Renal cortex interstitium (tissue), 11 donors: ENCODE results near the gene RRP1. TPM values are rescaled to one million over a fixed set of nuclear protein-coding genes. Genes with fewer than 3 reads are reported as not detected.

Experiments
- DNase-seq, 11 donors: peaks; one replicate each; pipeline ENCODE4 v3.0.0-alpha.2; 2013; ENCODE audit warnings: low read depth in 9 of 11, low spot score in 4 of 11; ENCODE audit errors: extremely low read depth in 1 of 11
- polyA plus RNA-seq, 3 donors: library from polyadenylated mRNA; unstranded; fragments of 120-200 nt; gene quantifications; one replicate each; pipeline ENCODE4 v1.2.1, GENCODE V29; 2013; ENCODE audit not compliant: insufficient read length in 3 of 3

RRP1 gene
- polyA plus RNA-seq, 3 donors = 31.3 to 33.7 (median 31.7) TPM

DNA sequence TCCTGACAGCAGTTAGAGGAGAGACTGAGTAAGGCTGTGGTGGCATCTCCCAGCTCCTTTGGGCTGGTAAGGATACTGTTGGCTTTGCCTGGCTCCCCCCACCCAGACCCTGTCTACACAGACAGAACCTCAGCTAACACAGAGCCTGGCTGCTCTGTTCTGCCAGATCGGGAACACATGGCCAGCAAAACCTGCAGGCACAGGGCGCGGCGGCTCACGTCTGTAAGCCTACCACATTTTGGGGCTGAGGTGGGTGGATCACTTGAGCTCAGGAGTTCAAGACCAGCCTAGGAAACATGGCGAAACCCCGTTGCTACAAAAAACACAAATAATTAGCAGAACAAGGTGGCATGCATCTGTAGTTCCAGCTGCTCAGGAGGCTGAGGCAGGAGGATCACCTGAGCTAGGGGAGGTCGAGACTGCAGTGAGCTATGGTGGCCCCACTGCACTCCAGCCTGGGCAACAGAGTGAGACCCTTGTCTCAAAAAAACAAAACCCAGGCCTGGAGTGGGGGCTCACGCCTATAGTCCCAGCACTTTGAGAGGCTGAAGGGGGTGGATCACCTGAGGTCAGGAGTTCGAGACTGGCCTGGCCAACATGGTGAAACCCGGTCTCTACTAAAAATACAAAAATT lies 19.9 kb upstream of the RRP1 start:
- DNase-seq = no peak

DNA sequence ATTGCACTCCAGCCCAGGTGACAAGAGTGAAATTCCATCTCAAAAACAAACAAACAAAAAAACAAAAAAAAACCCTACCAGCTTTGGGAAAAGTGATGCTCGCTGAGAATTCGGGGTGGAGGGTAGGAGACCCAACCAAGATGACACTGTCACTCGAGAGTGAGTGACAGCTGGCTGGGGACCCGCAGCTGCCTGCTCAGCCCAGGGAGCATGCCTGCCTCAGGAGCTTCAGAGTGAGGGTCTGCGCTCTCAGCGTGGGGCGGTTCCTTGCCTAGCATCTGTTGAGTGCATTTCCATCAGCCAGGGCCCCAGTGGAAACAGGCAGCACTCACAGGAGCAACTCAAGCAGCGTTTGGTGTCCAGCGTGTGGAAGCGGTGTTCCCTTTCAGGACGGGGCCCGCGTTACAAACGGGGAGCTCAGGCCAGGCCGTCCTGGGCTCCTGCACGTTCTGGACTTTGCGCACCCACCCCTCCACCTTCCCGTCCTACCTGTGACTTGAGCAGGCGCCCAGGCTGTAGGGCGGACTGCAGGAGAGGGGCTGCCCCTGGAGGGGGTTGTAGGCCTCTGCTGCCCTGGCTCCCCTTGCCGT lies 19.2 kb upstream of the RRP1 start:
- DNase-seq = no peak

DNA sequence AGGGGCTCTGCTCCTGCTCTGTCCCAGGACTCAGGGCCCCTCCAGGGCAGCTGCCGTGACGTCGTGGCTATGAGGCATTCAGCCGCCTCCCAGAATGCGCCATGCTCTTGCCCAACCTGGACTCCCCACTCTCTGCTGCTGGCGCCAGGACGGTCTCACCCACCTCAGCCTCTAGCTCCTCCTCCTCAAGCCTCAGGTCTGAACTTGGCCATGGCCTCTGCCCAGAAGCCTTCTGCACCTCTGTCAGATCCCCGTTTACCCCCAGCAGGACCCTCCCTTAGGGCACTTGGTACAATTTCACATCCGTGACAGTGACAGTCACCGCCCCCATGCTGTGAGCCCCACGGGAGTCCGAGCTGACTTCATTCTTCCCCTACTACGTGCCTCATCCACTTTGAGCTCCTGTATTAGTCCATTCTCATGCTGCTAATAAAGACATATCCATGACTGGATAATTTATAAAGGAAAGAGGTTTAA lies 18.1 kb upstream of the RRP1 start:
- no peak for DNase-seq

DNA sequence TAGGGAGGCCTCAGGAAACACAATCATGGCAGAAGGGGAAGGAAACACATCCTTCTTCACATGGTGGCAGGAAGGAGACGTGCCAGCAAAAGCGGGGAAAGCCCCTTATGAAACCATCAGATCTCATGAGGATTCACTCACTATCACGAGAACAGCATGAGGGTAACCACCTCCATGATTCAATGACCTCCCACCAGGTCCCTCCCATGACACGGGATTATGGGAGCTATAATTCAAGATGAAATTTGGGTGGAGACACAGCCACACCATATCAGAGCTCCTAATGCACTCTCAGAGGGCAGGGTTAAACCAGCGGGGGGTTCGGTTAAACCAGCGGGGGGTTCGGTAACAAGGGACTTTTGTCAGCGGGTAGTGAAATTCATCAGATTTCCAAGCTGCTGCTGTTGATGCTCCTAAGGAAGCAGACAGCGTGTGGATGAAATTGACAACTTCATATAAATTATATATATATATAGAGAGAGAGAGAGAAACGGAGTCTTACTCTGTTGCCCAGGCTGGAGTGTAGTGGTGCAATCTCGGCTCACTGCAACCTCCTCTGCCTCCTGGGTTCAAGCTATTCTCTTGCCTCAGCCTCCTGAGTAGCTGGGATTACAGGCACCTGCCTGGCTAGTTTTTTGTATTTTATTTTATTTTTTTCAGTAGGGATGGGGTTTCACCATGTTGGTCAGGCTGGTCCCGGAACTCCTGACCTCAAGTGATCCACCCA lies 17.5 kb upstream of the RRP1 start:
- DNase-seq = no peak

DNA sequence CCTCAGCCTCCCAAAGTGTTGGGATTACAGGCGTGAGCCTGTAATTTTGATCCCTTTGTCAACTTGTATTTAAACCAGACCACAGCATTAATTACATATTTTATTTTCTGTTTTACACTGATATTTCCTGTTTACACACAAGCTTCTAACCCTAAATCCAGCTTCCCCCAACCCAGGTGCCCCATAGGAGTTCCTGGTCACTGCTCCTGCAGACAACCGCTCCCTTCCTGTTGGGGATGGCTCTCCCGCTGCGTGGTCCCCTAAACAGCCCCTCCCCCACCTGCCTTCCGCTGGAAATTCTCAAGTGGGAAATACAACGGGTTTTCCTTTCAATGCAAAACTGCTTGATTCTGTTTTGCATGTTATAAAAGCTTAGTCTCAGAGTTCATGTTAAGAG lies 17.0 kb upstream of the RRP1 start:
- no peak for DNase-seq

DNA sequence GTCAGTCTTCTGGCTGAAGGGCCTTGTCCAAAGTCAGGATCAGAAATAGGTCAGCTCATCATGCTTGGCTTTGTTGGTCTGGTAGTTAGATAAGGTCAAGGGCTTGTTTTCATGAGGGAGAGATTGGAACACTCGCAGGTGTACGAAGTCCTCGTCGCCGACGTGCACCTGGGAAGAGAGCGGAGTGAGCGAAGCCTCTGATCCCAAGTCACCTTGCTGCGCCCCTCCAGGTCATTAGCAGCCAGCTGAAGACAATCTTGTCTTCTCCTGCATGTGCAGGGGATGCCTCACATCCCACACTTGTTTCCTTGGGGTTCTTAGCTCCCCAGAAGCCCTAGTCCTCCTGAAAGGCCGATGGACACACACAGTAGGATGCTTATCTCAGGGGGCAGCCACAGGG lies 15.2 kb upstream of the RRP1 start:
- no peak for DNase-seq

DNA sequence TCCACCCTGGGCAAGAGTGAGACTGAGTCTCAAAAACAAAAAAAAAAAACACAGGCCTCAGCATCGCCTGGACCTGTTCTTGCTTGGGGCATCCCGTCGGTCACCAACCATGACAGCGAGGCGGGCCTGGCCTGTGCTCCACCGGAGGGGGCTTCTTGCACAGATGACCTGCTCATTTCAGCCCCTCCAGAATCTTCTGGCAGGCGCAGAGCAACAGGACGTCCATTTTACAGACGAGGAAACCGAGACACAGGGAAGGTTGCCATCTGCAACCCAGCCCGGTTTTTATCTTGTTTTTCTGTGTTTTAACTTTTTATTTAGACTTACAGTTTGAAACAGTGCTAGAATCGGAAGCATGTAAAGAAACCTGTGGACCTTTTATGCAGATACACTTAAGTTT lies 14.2 kb upstream of the RRP1 start:
- no peak for DNase-seq

DNA sequence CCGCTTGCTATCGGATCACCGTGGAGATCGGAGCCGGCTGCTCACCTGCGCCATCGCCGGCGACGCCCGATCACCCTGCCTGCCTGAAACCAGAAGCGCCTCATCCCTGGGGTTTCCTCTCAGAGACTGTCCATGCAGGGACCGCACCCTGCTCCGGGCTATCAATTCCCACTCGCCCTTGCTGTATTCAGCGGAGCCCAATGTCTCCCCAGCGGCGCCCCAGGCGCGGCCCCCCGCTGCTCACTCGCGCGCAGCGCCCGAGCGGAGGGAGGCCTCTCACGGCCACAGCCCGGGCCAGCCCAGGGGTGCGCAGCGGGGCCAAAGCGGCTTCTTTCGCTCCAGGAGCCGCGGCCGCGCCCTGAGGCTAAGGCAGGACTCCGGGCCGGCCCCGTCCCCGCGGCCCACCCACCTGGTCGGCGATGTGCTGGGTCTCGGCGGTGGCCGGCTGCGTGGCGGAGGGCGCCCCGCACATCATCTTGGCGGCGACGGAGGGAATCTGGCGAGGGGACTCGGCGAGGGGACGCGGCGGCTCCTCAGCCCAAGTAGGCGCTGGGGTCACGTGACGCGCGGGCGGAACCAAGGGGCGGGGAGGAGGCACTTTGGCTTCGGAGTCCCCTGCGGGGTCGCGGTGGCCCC lies 13.5 kb upstream of the RRP1 start, which contains the start of gene CSTB:
Gene CSTB, minus strand, starts transcription at position 514 of the 636 bp plus-strand sequence. Its CDS starts 39 bp downstream, at position 475.
- DNase-seq = peak in 7 of 11 donors; percentile 47 to 70 (median 66)

DNA sequence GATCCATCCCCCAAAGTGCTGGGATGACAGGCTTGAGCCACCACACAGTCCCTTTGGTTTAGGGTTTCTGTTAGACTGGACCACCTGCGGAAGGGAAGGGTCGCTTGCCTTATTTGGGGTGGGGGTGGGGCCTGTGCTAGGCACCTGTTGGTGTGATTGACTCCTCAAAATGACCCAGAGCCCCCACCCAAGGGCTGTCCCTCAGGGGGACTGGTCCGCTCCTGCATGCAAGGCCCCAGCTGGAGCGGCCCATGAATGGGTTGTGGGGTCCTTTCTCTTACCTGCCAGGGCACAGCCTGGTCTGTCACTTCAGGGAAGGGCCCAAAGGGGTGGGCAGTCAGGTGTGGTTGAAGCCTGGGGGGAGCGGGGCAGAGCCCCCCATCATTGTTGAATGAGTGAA lies 11.4 kb upstream of the RRP1 start:
- DNase-seq = no peak

DNA sequence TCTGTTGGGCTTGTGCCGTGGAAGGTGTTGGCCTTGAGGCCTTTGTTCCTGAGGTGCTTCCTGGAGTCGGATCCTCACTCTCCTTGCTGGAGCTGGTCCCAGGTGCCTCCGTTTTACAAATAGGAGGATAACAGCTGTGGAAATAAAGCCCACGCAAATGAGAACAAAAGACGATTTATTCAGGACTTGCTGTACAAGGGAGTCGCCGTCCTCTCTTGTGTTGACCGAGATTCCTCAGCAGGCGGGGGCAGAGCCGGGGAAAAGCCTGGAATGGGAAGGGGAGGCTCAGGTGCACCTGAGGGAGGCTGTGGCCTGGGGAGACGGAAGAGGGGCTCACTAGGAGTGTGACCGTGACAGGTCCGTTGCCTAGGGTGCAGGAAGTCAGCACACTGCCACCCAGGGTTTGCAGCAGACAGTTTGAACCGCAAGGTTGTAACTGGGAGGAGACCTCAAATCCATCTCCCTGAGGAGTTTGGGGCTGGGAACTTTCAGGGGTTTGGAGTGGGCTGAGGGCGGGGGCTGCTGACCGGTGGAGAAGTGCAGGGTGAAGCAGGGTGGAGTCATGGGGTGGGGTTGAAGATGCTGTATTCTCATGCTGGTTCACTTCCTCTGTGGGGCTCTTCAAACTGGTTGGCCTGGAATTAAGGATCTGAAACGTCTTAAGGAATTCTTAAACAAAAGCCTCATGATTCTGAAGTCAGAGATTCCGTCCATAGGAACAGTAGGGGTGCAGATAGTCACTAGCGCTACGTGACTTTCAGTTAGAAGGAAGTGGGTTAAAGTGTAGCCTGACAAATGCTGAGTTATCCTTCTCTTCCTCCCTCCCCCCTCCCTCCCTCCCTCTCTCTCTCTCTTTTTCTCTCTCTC lies 10.7 kb upstream of the RRP1 start:
- no peak for DNase-seq

DNA sequence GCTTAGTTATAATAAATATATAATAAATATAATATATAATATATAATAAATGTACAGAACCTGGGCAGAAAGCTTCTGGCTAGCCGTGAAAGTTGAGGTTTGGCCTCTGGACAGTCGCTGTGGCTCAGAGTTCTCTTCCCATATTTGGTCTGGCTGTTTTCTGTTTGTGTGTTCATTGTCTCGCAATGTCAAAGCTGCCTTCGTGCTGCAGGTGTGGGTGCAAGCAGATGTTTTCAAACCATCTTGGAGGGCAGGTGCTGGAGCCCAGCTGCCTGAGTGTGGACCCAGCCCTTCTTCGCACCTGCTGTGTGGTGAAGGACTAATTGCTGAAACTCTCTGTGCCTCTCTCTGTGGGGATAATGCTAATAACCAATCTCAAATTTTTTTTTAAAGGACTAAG lies 9.7 kb upstream of the RRP1 start:
- no peak for DNase-seq

DNA sequence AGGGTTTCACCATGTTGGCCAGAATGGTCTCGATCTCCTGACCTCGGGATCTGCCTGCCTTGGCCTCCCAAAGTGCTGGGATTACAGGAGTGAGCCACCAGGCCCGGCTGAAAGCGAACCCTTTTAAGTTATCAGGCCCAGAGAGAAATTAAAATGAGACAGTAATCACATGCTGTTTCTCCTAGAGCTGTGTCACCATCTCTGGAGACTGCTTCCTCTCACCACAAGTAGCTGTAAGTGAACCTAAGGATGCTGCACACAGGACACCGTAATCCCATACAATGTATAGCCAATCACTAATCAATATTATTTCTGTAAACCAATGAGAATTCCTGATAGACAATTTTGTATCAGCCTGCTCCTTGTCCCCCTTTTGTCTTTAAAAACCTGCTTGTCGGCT lies 7.5 kb upstream of the RRP1 start:
- DNase-seq = no peak

DNA sequence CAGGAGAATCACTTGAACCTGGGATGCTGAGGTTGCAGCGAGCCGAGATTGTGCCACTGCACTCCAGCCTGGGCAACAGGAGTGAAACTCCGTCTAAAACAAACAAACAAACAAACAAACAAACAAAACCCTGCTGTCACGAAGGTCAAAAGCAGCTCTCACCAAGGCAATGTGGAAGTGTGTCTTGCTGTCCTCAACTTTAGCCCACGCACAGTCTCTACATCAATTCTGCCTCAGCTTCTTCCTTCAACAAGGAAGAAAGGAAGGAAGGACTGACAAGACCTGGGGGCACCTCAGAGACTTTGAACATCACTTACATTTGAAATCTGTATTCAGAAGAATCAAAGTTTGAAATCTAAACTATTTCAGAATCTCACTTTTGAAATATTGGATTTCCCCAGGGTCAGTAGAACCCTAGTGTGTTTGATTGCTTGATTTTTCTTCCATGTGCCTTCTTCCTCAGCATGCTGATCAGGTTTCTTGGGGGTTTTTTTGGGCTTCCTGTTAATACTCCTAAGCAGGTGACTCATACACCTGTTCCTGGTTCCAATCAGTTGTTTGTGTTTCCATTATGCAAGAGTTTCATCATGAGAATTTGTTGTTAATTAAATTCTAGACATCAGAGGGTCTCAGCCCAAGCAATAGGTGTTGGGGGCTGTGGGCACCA lies 6.8 kb upstream of the RRP1 start:
- DNase-seq = no peak

DNA sequence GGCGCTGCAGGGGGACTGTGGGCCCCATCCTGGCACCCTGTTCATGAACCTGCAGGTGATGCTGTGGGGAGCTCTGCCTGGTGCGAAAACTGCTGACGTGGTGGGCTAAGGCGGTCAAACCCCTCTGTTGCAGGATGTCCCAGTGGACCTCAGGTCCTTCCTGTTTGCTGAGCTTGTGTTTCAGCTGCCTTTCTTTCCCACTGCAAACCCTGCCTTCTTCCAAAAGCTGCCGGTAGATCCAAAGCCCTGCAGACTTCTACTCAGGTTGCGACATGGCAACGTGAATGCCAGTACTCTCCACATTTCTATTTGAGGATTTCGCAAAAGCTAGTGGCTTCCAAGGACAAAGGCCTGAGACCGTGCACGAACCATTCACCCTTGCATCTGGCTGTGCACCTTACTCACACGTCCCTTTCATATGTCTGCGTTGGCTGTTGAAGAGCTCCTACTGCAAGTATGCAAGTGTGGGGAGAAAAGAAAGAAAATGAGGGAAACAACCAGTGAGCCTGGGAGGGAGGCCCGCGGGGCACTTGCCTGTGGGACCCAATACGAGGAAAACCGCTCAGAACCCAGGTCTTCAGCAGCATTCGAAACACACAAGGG lies 6.2 kb upstream of the RRP1 start:
- DNase-seq = no peak

DNA sequence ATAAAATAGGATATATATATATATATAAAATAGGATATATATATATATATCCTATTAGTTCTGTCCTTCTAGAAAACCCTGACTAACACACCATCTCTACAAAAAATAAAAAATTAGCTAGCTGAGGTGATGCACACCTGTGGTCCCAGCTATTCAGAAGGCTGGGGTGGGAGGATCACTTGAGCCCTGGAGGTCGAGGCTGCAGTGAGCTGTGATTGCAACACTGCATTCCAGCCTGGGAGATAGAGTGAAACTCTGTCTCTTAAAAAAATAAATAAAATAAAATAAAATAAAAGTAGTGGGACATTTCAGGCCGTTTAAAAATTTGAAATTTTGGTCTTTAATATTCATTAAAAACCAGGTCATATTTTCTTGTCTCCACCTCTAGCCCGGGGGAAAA lies 4.2 kb upstream of the RRP1 start:
- no peak for DNase-seq

DNA sequence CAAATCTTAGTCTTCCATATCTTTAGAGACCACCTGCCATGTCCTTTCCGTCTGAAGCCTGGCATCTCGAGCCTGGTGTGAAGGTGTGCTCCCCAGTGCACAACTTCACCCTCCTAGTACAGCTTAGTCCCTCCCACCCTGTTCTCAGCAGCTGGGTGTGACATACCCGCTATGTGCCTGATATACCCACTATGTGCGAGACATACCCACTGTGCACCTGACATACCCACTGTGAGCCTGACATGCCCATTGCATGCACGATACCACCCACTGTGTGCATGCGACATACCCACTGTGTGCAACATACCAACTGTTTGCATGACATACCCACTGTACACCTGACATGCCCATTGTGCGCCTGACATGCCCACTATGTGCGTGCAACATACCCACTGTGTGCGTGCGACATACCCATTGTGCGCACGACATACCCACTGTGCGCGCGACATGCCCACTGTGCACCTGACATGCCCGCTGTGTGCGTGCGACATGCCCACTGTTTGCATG lies 3.0 kb upstream of the RRP1 start:
- DNase-seq = no peak

DNA sequence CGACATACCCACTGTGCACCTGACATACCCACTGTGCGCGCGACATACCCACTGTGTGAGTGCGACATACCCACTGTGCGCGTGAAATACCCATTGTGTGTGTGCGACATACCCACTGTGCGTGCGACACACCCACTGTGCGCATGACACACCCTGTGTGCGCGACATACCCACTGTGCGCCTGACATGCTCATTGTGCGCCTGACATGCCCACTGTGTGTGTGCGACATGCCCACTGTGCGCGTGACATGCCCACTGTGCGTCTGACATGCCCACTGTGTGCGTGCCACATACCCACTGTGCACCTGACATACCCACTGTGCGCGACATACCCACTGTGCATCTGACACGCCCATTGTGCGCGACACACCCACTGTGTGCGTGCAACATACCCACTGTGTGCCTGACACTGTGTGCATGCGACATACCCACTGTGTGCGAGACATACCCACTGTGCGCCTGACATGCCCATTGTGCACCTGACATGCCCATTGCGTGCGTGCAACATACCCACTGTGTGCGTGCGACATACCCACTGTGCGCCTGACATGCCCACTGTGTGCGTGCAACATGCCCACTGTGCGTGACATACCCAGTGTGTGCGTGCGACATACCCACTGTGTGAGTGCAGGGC lies 2.5 kb upstream of the RRP1 start:
- no peak for DNase-seq
